ENCODE results near the gene FAM180B.

The FAM180B gene

DNA sequence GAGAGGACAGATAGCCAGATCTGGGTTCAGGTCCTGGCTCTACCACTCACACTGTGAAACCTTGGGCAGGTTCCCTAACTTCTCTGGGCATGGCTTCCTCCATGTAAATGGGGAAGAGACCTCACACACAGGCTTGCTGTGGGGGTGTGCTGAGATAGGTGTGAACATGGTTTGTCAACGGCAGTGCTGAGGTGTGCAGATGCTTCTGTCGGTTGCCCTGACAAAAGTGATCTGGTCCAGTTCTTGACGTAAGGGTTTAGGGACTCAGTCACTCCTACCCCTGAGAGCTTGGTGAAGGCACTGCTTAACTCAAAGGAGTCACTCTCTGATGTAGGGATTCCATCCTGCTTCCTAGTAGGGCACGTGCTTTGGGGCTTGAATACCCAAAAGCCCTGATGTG, 5.8 kb downstream of the FAM180B start:
- Histone ChIP-seq H2AFZ (ENCODE audit: low read depth) (no peak overlapping the region), H3K9ac (no peak overlapping the region), H3K4me3 (IDR thresholded peaks at IDR 0.05; ENCODE audit: insufficient read depth, low read depth, low read length) (no peak overlapping the region), H3K79me2 (ENCODE audit: insufficient read depth, low read depth) (no peaks in the 10 kb centered on the region), H3K4me2 (no peak overlapping the region), H3K27me3 (ENCODE audit: insufficient read depth, low read depth) (no peaks in the 10 kb centered on the region), H3K27ac (no peak overlapping the region), H3K36me3 (ENCODE audit: insufficient read depth) (no peaks in the 10 kb centered on the region), H3K4me1 (ENCODE audit: low read depth, poor library complexity, severe bottlenecking) (no peaks in the 10 kb centered on the region), H4K20me1 (ENCODE audit: insufficient read depth) (no peaks in the 10 kb centered on the region)
- TF ChIP-seq, protein P1, sequence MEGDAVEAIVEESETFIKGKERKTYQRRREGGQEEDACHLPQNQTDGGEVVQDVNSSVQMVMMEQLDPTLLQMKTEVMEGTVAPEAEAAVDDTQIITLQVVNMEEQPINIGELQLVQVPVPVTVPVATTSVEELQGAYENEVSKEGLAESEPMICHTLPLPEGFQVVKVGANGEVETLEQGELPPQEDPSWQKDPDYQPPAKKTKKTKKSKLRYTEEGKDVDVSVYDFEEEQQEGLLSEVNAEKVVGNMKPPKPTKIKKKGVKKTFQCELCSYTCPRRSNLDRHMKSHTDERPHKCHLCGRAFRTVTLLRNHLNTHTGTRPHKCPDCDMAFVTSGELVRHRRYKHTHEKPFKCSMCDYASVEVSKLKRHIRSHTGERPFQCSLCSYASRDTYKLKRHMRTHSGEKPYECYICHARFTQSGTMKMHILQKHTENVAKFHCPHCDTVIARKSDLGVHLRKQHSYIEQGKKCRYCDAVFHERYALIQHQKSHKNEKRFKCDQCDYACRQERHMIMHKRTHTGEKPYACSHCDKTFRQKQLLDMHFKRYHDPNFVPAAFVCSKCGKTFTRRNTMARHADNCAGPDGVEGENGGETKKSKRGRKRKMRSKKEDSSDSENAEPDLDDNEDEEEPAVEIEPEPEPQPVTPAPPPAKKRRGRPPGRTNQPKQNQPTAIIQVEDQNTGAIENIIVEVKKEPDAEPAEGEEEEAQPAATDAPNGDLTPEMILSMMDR (conservative IDR thresholded peaks at IDR 0.05; ENCODE audit: low read depth, low read length), result no peak

GRCh38 chr11:47592970-47593369, 6.5 kb downstream of the FAM180B start:
- Histone ChIP-seq H3K4me3 (IDR thresholded peaks at IDR 0.05; ENCODE audit: insufficient read depth, low read depth, low read length) (no peak overlapping the region), H3K27ac (no peak overlapping the region), H3K9ac (no peak overlapping the region), H3K27me3 (ENCODE audit: insufficient read depth, low read depth) (no peaks in the 10 kb centered on the region), H3K4me2 (no peak overlapping the region), H3K79me2 (ENCODE audit: insufficient read depth, low read depth) (no peaks in the 10 kb centered on the region), H3K36me3 (ENCODE audit: insufficient read depth) (no peaks in the 10 kb centered on the region), H3K4me1 (ENCODE audit: low read depth, poor library complexity, severe bottlenecking) (no peaks in the 10 kb centered on the region), H4K20me1 (ENCODE audit: insufficient read depth) (no peaks in the 10 kb centered on the region), H2AFZ (ENCODE audit: low read depth) (no peak overlapping the region)
- TF ChIP-seq, protein P1 (conservative IDR thresholded peaks at IDR 0.05; ENCODE audit: low read depth, low read length), result no peak

- no peaks in the 10 kb centered on the region for H4K20me1 ChIP-seq (ENCODE audit: insufficient read depth)
- no peak overlapping the region for H3K9ac ChIP-seq
- no peak overlapping the region for H3K4me3 ChIP-seq (IDR thresholded peaks at IDR 0.05; ENCODE audit: insufficient read depth, low read depth, low read length)
- no peaks in the 10 kb centered on the region for H3K4me1 ChIP-seq (ENCODE audit: low read depth, poor library complexity, severe bottlenecking)
- H2AFZ ChIP-seq (ENCODE audit: low read depth), result no peak overlapping the region
- H3K27ac ChIP-seq, result no peak overlapping the region
- H3K4me2 ChIP-seq, result no peak overlapping the region
- no peaks in the 10 kb centered on the region for H3K79me2 ChIP-seq (ENCODE audit: insufficient read depth, low read depth)
- H3K36me3 ChIP-seq (ENCODE audit: insufficient read depth), result no peaks in the 10 kb centered on the region
- H3K27me3 ChIP-seq (ENCODE audit: insufficient read depth, low read depth), result no peaks in the 10 kb centered on the region
- TF ChIP-seq, protein P1 (conservative IDR thresholded peaks at IDR 0.05; ENCODE audit: low read depth, low read length), result no peak
Measured at GRCh38 chr11:47593492-47593933, 7.0 kb downstream of the FAM180B start.

DNA sequence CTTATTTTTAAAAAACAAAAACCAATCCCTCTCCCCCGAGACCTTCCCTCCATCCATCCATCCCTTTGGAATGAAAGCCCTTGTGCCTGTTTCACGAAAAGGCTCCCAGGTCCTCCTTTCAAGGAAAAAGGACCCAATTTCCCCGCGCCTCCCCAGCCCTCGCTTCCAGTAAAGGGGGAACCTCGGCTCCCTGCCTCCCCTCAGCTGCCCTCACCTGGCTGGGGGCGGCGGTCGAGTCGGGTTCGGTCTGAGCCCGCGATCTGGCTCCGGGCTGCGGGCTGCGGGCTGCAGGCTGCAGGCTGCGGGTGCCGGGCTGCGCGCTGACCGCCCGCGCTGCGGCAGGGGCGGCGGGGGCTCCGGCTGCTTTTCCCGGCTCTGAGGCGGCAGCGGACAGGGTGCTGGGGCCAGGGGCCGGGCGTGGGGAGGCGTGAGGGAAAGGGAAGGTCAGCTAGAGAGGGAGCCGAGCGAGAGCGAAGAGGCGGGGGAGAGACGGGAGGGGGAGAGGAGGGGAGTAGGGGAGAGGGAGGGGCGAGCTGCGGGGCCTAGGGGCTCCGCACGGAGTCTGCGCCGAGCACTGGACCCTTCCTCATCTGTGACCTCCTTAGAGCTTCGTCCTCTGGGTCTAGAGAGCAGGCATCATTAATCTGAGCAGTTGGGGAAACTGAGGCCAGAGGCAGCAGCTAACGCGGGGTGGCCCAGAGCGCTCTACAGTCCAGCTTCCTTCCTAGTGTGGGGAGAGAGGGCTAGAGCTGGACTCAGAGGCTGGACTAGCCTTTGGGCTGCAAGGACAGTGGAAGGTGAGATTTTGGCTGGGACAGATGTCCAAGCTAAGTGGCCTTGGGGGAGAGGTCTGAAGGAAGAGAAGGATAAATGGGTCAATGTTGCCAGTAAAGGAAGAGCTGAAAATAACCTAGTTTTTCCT, 7.7 kb downstream of the FAM180B start, which contains the start of gene C1QTNF4:
TSS of gene C1QTNF4 (minus strand) at position 478 of the 922 bp plus-strand sequence. CDS start 3,601 bp downstream, outside the sequence.
- no peak within 1 kb of the TSS for H3K27ac ChIP-seq
- no peaks in the 10 kb centered on the region for H3K27me3 ChIP-seq (ENCODE audit: insufficient read depth, low read depth)
- H3K4me1 ChIP-seq (ENCODE audit: low read depth, poor library complexity, severe bottlenecking), result no peaks in the 10 kb centered on the region
- no peak within 1 kb of the TSS for H2AFZ ChIP-seq (ENCODE audit: low read depth)
- no peaks in the 10 kb centered on the region for H3K79me2 ChIP-seq (ENCODE audit: insufficient read depth, low read depth)
- H3K9ac ChIP-seq, result no peak within 1 kb of the TSS
- TF ChIP-seq, protein P1 (conservative IDR thresholded peaks at IDR 0.05; ENCODE audit: low read depth, low read length), result no peak
- no peaks in the 10 kb centered on the region for H3K36me3 ChIP-seq (ENCODE audit: insufficient read depth)
- H3K4me2 ChIP-seq, result no peak within 1 kb of the TSS
- no peaks in the 10 kb centered on the region for H4K20me1 ChIP-seq (ENCODE audit: insufficient read depth)
- H3K4me3 ChIP-seq (IDR thresholded peaks at IDR 0.05; ENCODE audit: insufficient read depth, low read depth, low read length), result no peak within 1 kb of the TSS

Data from KMS-11 (cell line).